ENCODE results near the gene ANGEL1. TPM values are rescaled to one million over a fixed set of nuclear protein-coding genes. Genes with fewer than 3 reads are reported as not detected.

The ANGEL1 gene
- total RNA-seq, 1 donor from 2014 or later, result 10.5 TPM

- intact Hi-C loops (cut with DNase I), result no loop called here
- DNase-seq (ENCODE audit: missing footprints) (no peak), ATAC-seq (peak; percentile 71)
Measured at GRCh38 chr14:76827696-76828296, 15.1 kb upstream of the ANGEL1 start.

DNA sequence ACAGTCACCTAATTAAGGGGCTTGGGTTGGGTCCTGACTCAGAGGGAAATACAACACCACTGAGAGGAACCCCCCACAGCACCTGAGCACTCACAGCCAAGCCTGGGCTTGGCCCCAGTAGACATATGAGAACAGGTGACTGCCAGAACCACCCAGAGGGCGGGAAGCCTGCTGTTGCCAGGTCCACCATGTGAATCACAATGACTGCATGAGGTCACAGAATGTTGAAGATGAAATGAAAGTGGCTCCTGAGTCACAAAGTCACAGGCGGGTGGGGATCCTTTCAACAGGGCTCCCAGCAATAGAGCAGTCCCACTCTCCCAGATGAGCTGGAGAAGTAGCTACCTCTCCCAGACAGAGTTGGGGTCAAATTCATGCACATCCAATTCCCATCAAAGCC lies 13.4 kb upstream of the ANGEL1 start, which contains the start of gene LRRC74A:
Gene LRRC74A (plus strand): TSS at position 287 of the 400 bp plus-strand sequence. CDS start 290 bp downstream, outside the sequence.
- intact Hi-C loops (cut with DNase I), result no loop called here
- no peak for DNase-seq (ENCODE audit: missing footprints)
- no peak for ATAC-seq

DNA sequence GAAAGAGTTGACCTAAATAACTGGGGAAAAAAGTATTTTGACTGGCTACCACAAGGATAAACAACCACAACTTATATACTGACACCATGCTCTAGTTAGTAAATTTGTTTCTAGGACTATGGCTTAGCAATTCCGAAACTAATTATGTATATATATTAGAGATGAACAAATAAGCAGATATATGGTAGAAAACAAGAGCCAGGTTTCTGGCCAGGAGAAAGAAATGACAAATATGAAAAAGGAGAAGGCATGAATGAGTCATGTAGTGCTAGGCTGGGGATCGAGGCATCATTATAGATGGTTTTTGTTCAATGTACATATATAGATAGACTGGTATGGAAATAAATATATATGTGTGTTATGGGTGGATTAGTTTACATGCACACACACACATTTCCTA lies 8.0 kb upstream of the ANGEL1 start:
- no peak for ATAC-seq
- intact Hi-C loops (cut with DNase I), result no loop called here
- no peak for DNase-seq (ENCODE audit: missing footprints)

DNA sequence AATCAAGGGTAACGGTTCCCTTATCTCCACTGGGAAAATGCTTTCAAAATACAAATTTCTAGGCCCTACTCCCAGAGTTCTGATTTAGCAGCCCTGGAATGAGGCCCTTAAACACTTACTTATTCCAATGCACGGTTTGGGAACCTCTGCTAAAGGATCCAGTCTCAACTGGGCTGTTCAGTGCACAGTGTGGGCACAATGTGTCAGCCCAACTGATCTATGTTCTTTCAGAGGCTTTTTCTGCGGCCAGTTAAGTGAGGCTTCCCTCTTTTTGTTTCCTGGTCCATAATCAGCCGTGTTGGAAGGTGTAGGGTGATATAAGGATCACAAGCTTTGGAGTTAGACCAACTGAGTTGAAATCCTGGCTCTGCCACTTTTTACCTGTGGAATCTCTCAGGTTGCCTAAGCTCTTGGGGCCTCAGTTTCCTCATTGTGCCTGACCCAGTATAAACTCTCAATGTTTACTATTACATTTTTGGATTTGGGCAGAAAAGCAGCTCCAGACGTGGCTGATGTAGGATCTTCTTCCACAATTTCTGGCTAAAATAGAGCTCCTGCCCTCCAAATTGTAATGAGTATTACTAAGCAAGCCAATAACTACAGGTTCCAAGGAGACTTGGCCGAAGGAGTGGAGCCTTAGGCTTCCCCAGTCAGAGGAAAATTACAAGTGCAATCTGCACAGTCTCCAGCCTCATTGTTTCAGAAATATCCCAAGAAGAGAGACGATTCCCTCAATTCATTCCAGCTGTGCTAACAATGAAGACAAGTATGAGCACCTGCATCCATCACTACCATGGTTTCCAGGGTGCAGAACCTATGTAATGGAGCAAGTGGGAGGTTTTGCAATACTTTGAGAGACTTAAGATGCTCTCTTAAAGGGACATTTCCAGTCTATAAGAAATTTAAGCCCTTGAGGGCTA lies 2.3 kb upstream of the ANGEL1 start:
- intact Hi-C loops (cut with DNase I), result loop anchor here (5.0 kb wide), 2 partner anchors 47 to 507 kb away; partner anchors contain the start of genes GSTZ1 and POMT2
- ATAC-seq (no peak), DNase-seq (ENCODE audit: missing footprints) (no peak)

- peak; percentile 1 for ATAC-seq
Measured at GRCh38 chr14:76812093-76812421, 625 bp downstream of the ANGEL1 start.

GRCh38 chr14:76811561-76811960 lies 1.1 kb downstream of the ANGEL1 start:
- DNase-seq (ENCODE audit: missing footprints), result no peak
- ATAC-seq, result no peak
- intact Hi-C loops (cut with DNase I), result loop anchor here (1.0 to 5.0 kb wide), 3 partner anchors 51 to 511 kb away; partner anchors contain the start of genes GSTZ1 and POMT2

More at GRCh38 chr14:76812093-76812421, 625 bp downstream of the ANGEL1 start:
- intact Hi-C loops (cut with DNase I), result loop anchor here (5.0 kb wide), 2 partner anchors 50 to 510 kb away; partner anchors contain the start of genes GSTZ1 and POMT2
- DNase-seq (ENCODE audit: missing footprints), result no peak

DNA sequence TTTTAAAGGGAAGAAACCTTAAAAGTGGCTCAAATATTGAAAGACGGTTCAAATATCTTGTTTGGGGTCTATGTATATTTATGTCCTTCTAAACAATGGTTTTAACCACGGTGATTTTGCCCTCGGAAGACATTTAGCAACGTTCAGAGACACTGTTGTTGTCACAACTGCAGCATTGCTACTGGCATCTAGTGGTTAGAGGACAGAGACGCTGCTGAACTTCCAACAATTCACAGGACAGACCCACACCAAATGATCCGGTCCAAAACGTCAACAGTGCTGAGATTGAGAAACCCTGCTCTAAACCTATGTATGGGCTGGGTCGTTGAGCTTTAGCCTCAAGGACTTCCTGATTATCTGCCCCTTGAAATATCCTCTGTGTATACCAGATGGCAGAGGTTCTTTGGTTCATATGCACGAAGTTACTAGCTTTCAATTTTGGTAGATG lies 1.7 kb downstream of the ANGEL1 start:
- DNase-seq (ENCODE audit: missing footprints) (no peak), ATAC-seq (peak; percentile 37)
- intact Hi-C loops (cut with DNase I), result loop anchor here (1.0 to 5.0 kb wide), 3 partner anchors 51 to 511 kb away; partner anchors contain the start of genes GSTZ1 and POMT2

DNA sequence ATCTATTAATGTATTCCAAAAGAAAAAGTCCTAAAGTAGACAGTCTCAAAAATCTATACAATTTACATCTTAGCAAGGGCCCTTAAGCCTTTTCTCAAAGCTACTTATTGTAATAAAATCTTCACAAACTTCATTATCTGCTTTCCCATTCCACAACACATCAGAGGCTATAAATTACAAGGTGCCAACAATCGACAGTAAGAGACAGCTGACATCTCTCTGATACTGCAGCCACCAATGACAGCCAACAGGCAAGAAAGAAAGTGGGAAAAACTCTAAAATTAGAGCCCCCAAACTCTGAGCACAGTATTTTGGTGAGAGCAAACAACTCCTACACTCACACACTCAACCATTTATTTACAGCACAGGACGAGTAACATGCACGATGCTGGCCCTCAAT lies 2.2 kb downstream of the ANGEL1 start:
- DNase-seq (ENCODE audit: missing footprints) (no peak), ATAC-seq (no peak)
- intact Hi-C loops (cut with DNase I), result loop anchor here (5.0 kb wide), 2 partner anchors 52 to 512 kb away; partner anchors contain the start of genes GSTZ1 and POMT2

DNA sequence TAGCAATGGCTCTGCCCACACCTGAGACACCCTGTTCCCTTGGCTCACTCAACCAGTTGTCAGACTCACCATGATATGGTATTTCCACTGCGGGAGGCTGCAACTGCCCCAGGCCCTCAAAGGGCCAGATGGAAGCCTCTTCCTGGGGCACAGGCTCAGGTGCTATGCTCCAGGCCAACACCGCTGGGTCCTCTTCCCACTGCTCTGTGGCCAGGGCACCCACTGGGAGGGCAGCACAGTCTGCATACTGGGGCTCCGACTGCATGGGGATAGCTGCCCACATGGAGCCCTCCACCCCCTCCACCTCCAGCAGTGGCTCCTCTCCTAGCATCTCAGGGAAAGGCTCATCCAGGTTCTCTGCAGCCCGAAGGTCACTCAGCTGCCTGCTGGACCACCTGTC lies 3.7 kb downstream of the ANGEL1 start:
- no peak for ATAC-seq

GRCh38 chr14:76808011-76808410 lies 4.7 kb downstream of the ANGEL1 start:
- ATAC-seq, result no peak
- DNase-seq (ENCODE audit: missing footprints), result no peak
- intact Hi-C loops (cut with DNase I), result no loop called here

More for the DNA sequence above, 3.7 kb downstream of the ANGEL1 start:
- intact Hi-C loops (cut with DNase I), result no loop called here
- DNase-seq (ENCODE audit: missing footprints), result no peak

- DNase-seq (ENCODE audit: missing footprints) (no peak), ATAC-seq (no peak)
- intact Hi-C loops (cut with DNase I), result no loop called here
Measured at GRCh38 chr14:76806446-76806845, 6.2 kb downstream of the ANGEL1 start.

DNA sequence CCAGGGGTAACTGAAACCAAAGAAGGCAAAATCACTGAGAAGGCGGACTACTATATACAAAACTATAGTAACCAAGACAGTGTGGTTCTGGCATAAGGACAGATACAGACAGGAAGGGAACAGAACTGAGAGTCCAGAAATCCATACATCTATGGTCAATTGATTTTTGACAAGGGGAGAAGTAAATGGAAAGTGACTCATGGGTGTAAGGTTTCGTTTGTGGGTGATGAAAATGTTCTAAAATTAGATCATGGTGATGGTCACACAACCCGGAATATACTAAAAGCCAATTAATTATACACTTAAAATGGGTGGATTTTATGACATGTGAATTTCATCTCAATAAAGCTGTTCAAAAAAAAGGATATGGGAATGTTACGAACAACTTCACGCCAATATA lies 18.7 kb downstream of the ANGEL1 start:
- no peak for ATAC-seq
- no peak for DNase-seq (ENCODE audit: missing footprints)
- intact Hi-C loops (cut with DNase I), result no loop called here

GRCh38 chr14:76793324-76793723 lies 19.4 kb downstream of the ANGEL1 start:
- intact Hi-C loops (cut with DNase I), result no loop called here
- DNase-seq (ENCODE audit: missing footprints) (no peak), ATAC-seq (no peak)

DNA sequence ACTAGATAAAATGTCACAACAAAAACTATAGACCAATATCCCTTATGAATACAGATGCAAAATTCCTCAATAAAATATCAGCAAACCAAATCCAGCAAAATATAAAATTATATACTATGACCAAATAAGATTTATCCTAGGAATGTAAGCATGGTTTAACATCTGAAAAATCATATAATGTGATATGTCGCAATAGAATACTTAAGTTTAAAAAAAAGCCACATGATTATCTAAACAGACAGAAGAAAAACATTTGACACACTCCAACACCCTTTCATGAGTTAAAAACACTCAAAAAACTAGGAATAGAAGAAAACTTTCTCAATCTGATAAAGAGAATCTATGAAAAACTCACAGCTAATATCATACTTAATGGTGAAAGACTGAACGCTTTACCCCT lies 20.3 kb downstream of the ANGEL1 start:
- no peak for ATAC-seq
- intact Hi-C loops (cut with DNase I), result no loop called here
- no peak for DNase-seq (ENCODE audit: missing footprints)

DNA sequence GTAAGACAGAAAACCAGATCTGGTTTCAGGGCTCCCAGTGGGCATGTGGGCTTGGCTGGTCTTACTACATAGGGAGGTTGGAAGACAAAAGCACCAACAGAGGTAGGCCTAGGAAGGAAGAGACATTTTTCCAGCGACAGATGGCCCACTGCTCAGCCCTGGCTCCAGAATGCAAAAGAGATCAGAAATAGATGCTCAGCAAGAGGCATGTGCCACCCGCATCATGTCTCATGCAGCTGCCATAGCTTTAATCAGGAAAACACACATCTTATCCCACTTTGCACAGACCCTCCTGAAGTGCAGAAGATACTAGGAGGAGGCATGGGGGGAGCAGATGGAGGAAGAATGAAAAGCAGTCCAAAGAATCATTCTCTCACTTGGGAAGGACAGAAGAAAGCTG lies 26.1 kb downstream of the ANGEL1 start:
- no peak for ATAC-seq
- intact Hi-C loops (cut with DNase I), result no loop called here

DNA sequence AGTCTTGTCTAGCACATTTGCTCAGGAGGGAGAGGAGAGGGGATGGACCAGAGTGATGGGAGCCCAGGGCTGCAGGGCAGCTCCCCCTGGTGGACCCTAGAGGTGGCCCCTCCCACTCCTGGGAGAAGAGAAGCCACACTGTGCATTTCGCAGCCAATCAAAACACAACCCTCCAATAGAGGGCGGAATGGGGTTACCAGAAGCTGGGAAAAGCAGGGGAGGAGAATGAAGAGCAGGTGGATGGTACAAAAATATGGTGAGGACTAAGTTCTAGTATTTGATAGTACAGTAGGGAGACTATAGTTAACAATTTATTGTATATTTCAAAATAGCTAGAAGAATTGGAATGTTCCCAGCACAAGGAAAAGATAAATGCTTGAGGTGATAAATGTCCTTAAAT lies 27.8 kb downstream of the ANGEL1 start:
- ATAC-seq (peak; percentile 89), DNase-seq (ENCODE audit: missing footprints) (no peak)
- intact Hi-C loops (cut with DNase I), result loop anchor here (1.0 kb wide), 1 partner anchor 75 kb away; no protein-coding TSS in a partner anchor

More for the DNA sequence above, 26.1 kb downstream of the ANGEL1 start:
- no peak for DNase-seq (ENCODE audit: missing footprints)

- intact Hi-C loops (cut with DNase I), result no loop called here
- ATAC-seq, result no peak
- DNase-seq (ENCODE audit: missing footprints), result no peak
Measured at GRCh38 chr14:76784266-76784874, 28.3 kb downstream of the ANGEL1 start.

DNA sequence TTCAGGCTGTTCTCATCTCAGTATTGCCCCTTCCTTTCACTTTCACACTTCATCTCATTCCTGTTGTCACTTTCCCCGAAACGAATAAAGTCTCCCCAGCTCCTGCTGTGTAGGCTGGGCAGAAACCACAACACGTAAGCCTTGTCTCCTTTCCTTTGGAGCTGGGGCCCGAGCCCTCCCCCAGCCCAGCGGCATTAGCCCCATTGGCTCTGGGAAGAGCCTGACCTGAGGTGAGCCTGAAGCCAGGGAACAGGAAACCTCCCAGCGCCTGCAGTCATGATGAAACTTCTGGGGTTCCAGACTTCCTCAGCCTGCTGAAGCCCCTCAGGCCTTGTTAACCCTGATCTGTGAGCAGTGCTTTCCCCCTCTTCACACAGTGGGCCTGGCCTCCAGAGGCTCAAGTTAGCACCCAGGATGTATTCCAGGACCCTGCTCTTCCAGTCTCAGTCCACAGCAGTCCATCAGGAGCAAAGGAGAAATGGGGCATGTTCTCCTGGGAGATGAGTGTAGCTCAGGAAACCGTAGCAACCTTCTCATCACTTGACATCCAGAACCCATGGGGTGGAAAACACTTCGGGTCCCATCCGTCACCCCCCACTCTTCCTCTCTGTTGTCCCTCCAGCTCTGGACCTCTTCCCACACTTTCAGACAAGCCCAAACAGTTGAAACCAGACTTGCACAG lies 29.7 kb downstream of the ANGEL1 start:
- intact Hi-C loops (cut with DNase I), result no loop called here
- DNase-seq (ENCODE audit: missing footprints) (no peak), ATAC-seq (peak; percentile 2)

All from Right ventricle myocardium inferior (tissue), 1 donor.